DMS 273 treated with DMSO at 0.1 percent for 48 hours (cell line): ENCODE measurements around the gene TSPAN14.

Experiments
- DNase-seq: peaks from one replicate; lab custom pipeline; 2025; lab: John Stamatoyannopoulos, UW

The TSPAN14 gene

GRCh38 chr10:80504897-80505465, 50.9 kb downstream of the TSPAN14 start:
- DNase-seq: no peak

GRCh38 chr10:80506189-80506575, 52.1 kb downstream of the TSPAN14 start:
- no peak for DNase-seq

DNA sequence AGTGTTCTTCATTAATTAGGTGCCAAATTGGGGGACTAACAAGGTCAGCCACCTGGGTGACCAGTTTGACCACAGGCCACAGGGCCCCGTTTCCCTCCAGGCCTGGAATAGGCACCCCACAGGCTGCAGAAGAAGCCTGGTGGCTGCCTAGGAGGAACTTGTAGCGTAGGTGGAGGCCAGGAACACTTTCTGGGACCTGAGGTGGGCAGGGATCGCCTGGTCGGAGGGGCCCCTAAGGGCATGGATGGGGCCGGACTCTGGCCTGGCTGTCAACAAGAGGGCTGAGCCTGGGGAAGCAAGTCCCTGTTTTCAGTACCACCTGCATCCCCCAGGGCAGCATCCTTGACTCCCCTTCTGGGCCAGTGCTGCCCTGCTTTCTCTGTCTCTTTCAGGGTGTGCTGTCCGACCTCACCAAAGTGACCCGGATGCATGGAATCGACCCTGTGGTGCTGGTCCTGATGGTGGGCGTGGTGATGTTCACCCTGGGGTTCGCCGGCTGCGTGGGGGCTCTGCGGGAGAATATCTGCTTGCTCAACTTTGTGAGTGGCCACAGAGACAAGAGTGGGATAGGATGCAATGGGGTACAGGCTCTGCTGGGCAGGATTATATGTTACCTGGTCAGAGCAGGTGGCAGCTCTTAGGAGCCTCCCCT, 52.9 kb downstream of the TSPAN14 start:
- no peak for DNase-seq

GRCh38 chr10:80509108-80509402, 54.9 kb downstream of the TSPAN14 start:
- no peak for DNase-seq

DNA sequence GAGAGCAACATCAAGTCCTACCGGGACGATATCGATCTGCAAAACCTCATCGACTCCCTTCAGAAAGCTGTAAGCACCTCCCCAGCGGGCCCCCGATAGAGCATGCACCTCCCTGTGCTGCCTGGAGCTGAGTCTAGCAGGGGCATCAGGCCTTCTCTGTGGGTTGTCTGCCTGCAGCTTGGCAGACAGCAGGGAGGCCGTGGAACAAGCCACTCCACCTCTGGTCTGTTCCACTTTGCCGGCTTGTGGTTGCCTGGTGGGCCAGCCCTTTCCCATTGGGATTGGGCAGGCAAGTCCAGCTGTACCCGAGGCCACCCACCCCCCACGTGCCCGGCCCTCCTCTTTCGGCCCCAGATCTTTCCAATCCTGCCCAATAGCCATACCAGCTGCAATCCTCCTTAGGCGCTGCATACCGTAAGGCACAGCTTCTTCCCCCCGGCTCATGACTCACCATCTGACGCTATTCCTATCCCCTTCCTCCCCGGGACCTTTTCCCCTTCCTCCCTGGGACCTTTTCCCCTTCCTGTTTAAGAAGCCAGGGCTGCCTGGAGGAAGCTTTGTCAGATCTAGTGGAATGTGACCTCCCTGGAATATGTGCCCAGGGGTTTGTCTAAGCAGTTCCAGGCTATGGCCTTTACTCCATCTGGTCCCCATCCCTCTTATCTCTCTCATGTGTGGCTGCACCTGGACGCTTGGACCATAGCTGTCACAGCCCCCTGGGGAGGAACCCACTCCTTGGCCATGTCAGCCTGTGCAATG, 55.5 kb downstream of the TSPAN14 start:
- no peak for DNase-seq

DNA sequence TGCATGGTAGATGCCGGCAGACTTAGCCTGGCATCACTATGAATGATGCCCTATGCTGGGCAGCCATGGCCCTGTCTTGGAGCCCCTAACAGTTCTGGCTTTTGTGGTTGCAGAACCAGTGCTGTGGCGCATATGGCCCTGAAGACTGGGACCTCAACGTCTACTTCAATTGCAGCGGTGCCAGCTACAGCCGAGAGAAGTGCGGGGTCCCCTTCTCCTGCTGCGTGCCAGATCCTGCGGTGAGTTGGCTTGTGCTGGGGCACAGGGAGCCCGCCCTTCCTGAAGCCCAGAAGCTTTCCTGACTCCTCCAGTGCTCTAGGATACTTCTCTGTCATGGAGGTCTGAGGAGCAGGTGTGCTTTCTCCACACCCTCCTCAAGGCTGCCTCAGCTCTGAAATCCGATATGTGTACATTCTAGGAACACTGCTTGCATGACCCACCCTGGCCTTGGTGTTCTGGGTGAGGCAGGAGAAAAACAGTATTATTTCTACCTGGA, 58.0 kb downstream of the TSPAN14 start:
- DNase-seq: no peak

- DNase-seq: no peak
Measured at GRCh38 chr10:80513106-80513505, 59.0 kb downstream of the TSPAN14 start.

GRCh38 chr10:80515511-80515910, 61.4 kb downstream of the TSPAN14 start:
- no peak for DNase-seq

- no peak for DNase-seq
Measured at GRCh38 chr10:80515941-80516340, 61.8 kb downstream of the TSPAN14 start.

- DNase-seq: no peak
Measured at GRCh38 chr10:80516506-80517075, 62.5 kb downstream of the TSPAN14 start.

DNA sequence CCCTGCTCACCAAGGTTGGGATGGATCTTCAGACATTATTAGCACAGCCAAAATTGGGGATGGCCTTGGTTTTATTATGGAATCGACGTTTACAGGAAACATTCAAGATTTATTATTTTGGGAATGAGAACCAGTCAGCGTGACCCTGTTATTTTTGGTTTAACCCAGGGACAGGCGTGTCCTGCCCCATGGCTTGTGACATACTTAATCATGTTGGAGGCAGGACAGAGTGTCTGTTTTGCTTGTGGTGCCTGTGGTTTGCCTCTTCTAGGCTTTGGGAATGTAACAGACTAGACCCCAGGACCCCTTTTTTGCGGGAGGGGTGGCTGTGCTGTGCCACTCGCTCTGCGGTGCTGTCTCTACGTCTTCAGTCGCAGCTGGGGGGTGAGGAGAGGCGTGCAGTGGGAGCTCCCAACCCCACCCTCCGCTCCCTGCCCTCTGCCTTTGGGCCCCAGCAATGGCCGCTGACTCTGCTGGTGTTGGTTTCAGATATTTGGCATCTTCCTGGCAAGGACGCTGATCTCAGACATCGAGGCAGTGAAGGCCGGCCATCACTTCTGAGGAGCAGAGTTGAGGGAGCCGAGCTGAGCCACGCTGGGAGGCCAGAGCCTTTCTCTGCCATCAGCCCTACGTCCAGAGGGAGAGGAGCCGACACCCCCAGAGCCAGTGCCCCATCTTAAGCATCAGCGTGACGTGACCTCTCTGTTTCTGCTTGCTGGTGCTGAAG, 63.5 kb downstream of the TSPAN14 start:
- no peak for DNase-seq

- no peak for DNase-seq
Measured at GRCh38 chr10:80518143-80518806, 64.2 kb downstream of the TSPAN14 start.

- DNase-seq: no peak
Measured at GRCh38 chr10:80518807-80519360, 64.8 kb downstream of the TSPAN14 start.

GRCh38 chr10:80519936-80520650, 66.0 kb downstream of the TSPAN14 start:
- DNase-seq: no peak

GRCh38 chr10:80520661-80521470, 66.8 kb downstream of the TSPAN14 start:
- DNase-seq: no peak

DNA sequence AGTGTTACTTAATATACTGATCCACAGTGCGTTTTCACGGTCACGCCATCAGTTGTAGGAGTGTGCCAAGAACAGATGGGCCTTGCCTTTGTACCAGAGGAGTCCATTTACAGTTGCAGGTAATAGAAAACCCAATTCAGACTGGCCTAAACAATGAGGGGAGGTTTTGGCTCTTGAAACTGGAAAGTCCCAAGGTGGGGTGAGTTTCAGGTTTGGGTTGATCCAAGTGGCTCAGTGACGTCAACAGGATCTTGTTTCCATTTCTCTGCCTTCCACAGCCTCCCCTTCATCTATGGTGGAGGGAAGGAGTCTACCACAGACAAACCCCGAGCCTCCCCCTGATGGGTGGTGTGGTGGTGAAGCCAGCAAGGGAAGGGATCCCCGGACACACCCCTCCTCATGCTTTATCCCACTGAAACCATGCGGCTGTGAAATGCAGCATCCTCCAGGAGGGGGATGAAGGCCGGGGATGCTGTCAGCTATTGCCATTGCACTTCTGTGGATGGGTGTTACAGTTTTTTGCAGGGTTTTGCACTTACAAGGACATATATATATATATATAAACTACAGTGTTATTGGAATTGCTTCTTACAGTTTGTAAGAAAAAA, 68.8 kb downstream of the TSPAN14 start:
- DNase-seq: no peak

- no peak for DNase-seq
Measured at GRCh38 chr10:80523773-80524172, 69.7 kb downstream of the TSPAN14 start.

GRCh38 chr10:80524190-80524909, 70.2 kb downstream of the TSPAN14 start:
- no peak for DNase-seq

DNA sequence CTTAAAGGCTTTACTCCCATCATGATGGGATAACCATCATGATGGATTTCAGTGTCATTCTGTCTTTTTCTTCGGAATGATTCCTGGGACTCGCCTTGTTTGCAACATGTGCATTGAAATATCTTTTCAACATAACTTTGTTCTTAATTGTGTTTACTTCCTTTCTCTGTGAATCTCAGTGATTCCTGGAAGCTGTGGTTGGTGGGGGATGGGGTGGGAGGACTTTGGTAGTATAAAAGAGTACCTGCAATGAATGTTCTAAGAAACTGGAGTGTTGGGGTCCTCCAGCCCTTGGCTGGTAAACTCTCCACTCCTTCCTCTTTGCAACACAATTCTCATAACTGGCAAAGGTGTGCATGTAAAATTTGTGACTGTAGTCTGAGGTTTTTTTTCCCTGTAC, 72.1 kb downstream of the TSPAN14 start:
- DNase-seq: no peak
